HCT116 (cell line): ENCODE data around the gene TDG. TPM values are rescaled to one million over a fixed set of nuclear protein-coding genes. Genes with fewer than 3 reads are reported as not detected.

Experiments used
- ATAC-seq: fragments of 200-7000 bp; cut with Tn5 transposase; 2 replicates; pipeline ENCODE4 v1.9.1; 2020; ENCODE audit warnings: mild to moderate bottlenecking, moderate library complexity
- BruUV-seq: library from RNA; stranded (reverse); fragments of 400-500 nt; replicated peaks from 2 replicates; lab custom pipeline; 2021; lab: Mats Ljungman, UMichigan
- CTCF ChIA-PET: fragments of 300-600 bp; sonication (Branson Sonifier 250); formaldehyde crosslinking; loops from one replicate; lab custom pipeline; 2021; ENCODE audit warnings: antibody characterized with exemption; lab: Charles Lee
- POLR2A ChIA-PET: fragments of 300-600, 350-600 bp; sonication (Branson Sonifier 250); formaldehyde crosslinking; loops from one replicate; lab custom pipeline; 2021; ENCODE audit warnings: antibody characterized with exemption; lab: Charles Lee
- RAD21 ChIA-PET, 2 experiments: fragments of 300-600 bp; sonication (Branson Sonifier 250); formaldehyde crosslinking; loops; one replicate each; lab custom pipeline; 2023; ENCODE audit warnings: low total read pairs in 2 of 2; ENCODE audit not compliant: uncharacterized antibody in 2 of 2, unreplicated experiment in 2 of 2, low non-redundant PET in 1 of 2; lab: Charles Lee
- DNase-seq: peaks from one replicate; pipeline ENCODE4 v3.0.0-alpha.2; 2010; ENCODE audit warnings: low read depth, low spot score
- H2AFZ ChIP-seq: fragments of 200-600 bp; shearing (Covaris generic), sonication (generic); 2 replicates; pipeline ENCODE4 v1.6.1; 2017; ENCODE audit warnings: low read depth, mixed run types, mixed read lengths, antibody characterized with exemption, low read length; ENCODE audit not compliant: poor library complexity, severe bottlenecking
- H3K27ac ChIP-seq: 2 replicates; pipeline ENCODE4 v1.5.1; 2012; ENCODE audit warnings: low read depth, low read length
- H3K27me3 ChIP-seq: fragments of 200-600 bp; sonication (generic); 2 replicates; pipeline ENCODE4 v1.6.1; 2016; ENCODE audit warnings: mixed run types, low read length, mixed read lengths; ENCODE audit not compliant: insufficient read depth
- H3K36me3 ChIP-seq, 2 experiments: fragments of 200-500 bp in 1 of 2; fragments of 200-600 bp in 1 of 2; sonication (Bioruptor generic) in 1 of 2; sonication (generic) in 1 of 2; 2 replicates each; pipeline versions ENCODE4 v1.5.1 to v1.6.1; 2014 to 2016; ENCODE audit warnings: low read length in 2 of 2, inconsistent platforms in 1 of 2, mixed read lengths in 1 of 2, mixed run types in 1 of 2; ENCODE audit not compliant: insufficient read depth in 2 of 2, control insufficient read depth in 1 of 2
- H3K4me1 ChIP-seq, 2 experiments: fragments of 200-600 bp in 1 of 2; sonication (generic) in 1 of 2; 2 replicates each; pipeline versions ENCODE4 v1.5.1 to v1.6.1; 2012 to 2017; ENCODE audit warnings: low read length in 2 of 2, inconsistent platforms in 1 of 2, mild to moderate bottlenecking in 1 of 2, mixed read lengths in 1 of 2, mixed run types in 1 of 2, moderate library complexity in 1 of 2; ENCODE audit not compliant: insufficient read depth in 2 of 2, control insufficient read depth in 1 of 2
- H3K4me2 ChIP-seq: fragments of 200-600 bp; sonication (generic); 2 replicates; pipeline ENCODE4 v1.6.1; 2017; ENCODE audit warnings: mixed run types, low read length, mixed read lengths
- H3K4me3 ChIP-seq, 2 experiments: fragments of 200-600 bp in 1 of 2; sonication (generic) in 1 of 2; replicated peaks in 1 of 2; 2 replicates each; pipeline ENCODE4 v1.5.1; 2011 to 2016; ENCODE audit warnings: low read length in 2 of 2, control low read depth in 1 of 2, low read depth in 1 of 2, mild to moderate bottlenecking in 1 of 2, mixed read lengths in 1 of 2, mixed run types in 1 of 2
- H3K79me2 ChIP-seq: fragments of 200-600 bp; sonication (generic); 2 replicates; pipeline ENCODE4 v1.6.1; 2017; ENCODE audit warnings: mild to moderate bottlenecking, mixed run types, low read length, moderate library complexity, mixed read lengths; ENCODE audit not compliant: insufficient read depth
- H3K9ac ChIP-seq: fragments of 200-600 bp; sonication (generic); 2 replicates; pipeline ENCODE4 v1.6.1; 2016; ENCODE audit warnings: low read length, mixed read lengths
- H3K9me2 ChIP-seq: fragments of 200-600 bp; sonication (generic), shearing (Covaris generic); 2 replicates; pipeline ENCODE4 v1.6.1; 2017; ENCODE audit warnings: mixed run types, mild to moderate bottlenecking, moderate library complexity; ENCODE audit not compliant: insufficient read depth
- H3K9me3 ChIP-seq, 2 experiments: fragments of 200-500 bp in 1 of 2; fragments of 200-600 bp in 1 of 2; sonication (Bioruptor generic) in 1 of 2; sonication (generic) in 1 of 2; 2 replicates each; pipeline ENCODE4 v1.6.1; 2014 to 2017; ENCODE audit warnings: low read length in 2 of 2, mixed read lengths in 2 of 2, inconsistent platforms in 1 of 2, low read depth in 1 of 2, mild to moderate bottlenecking in 1 of 2, mixed run types in 1 of 2, moderate library complexity in 1 of 2; ENCODE audit not compliant: control insufficient read depth in 1 of 2, insufficient read depth in 1 of 2
- H4K20me1 ChIP-seq: fragments of 200-600 bp; sonication (generic), shearing (Covaris generic); 2 replicates; pipeline ENCODE4 v1.6.1; 2017; ENCODE audit warnings: mixed run types, mild to moderate bottlenecking, moderate library complexity; ENCODE audit not compliant: insufficient read depth
- ELF1 ChIP-seq: IDR thresholded peaks from 2 replicates; pipeline ENCODE4 v1.6.1; 2012; ENCODE audit warnings: low read depth, borderline replicate concordance
- FOSL1 ChIP-seq: IDR thresholded peaks from 2 replicates; pipeline ENCODE4 v1.6.1; 2012; ENCODE audit warnings: low read depth
- POLR2AphosphoS5 ChIP-seq: IDR thresholded peaks from 2 replicates; pipeline ENCODE4 v1.6.1; 2011; ENCODE audit warnings: mild to moderate bottlenecking, low read depth, low read length, moderate library complexity
- RAD21 ChIP-seq: IDR thresholded peaks from 2 replicates; pipeline ENCODE4 v1.6.1; 2012; ENCODE audit warnings: low read depth, mild to moderate bottlenecking
- SIN3A ChIP-seq: IDR thresholded peaks from 2 replicates; pipeline ENCODE4 v1.6.1; 2012; ENCODE audit warnings: low read depth
- SP1 ChIP-seq: IDR thresholded peaks from 2 replicates; pipeline ENCODE4 v1.6.1; 2012; ENCODE audit warnings: low read depth
- SRF ChIP-seq: IDR thresholded peaks from 2 replicates; pipeline ENCODE4 v1.6.1; 2012; ENCODE audit warnings: low read depth
- YY1 ChIP-seq: IDR thresholded peaks from 2 replicates; pipeline ENCODE4 v1.6.1; 2011; ENCODE audit warnings: low read length, low read depth, moderate library complexity, mild to moderate bottlenecking; ENCODE audit not compliant: insufficient replicate concordance; ENCODE audit errors: extremely low read depth
- intact Hi-C: fragments of 100-400 bp; cut with micrococcal nuclease; formaldehyde crosslinking; loops from 2 replicates; pipeline ENCODE4 v1.10.0; 2022
- total RNA-seq: library from RNA; stranded (reverse); gene quantifications from one replicate; pipeline ENCODE4 v1.2.1, GENCODE V29; 2021; ENCODE audit not compliant: unreplicated experiment
- TF ChIP-seq, protein P1 (sequence below): IDR thresholded peaks from 2 replicates; pipeline ENCODE4 v1.6.1; 2011; ENCODE audit warnings: mild to moderate bottlenecking, low read length, moderate library complexity; ENCODE audit not compliant: insufficient replicate concordance; ENCODE audit errors: extremely low read depth
- TF ChIP-seq, protein P2 (sequence below): IDR thresholded peaks from 2 replicates; pipeline ENCODE4 v1.6.1; 2012

The TDG gene
- total RNA-seq, 1 experiment from 2014 or later: 23.9 TPM

DNA sequence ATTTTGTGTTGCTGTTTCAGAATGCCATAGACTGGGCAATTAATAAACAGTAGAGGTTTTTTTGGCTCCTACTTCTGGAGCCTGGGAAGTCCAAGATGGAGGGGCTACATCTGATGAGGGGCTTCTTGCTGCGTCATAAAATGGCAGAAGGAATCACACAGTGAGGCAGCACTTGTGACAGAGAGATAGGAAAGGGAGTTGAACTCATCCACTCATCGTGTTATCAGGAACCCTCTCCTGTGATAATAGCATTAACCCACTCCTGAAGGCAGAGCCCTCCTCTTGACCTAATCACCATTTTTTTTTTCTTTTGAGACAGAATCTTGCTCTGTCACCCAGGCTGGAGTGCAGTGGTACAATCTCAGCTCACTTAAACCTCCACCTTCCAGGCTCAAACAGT, 9.7 kb downstream of the TDG start:
- Histone ChIP-seq H3K27me3 (no peaks in the 10 kb centered on the region), H3K27ac (no peak overlapping the region), H3K9me3 (no peaks in the 10 kb centered on the region), H3K4me2 (no peak overlapping the region), H3K4me1 (no peaks in the 10 kb centered on the region), H3K79me2 (peaks cover 88% of the 10 kb centered on the region), H3K9ac (no peak overlapping the region), H3K9me2 (no peaks in the 10 kb centered on the region), H3K4me3 (no peak overlapping the region), H4K20me1 (no peaks in the 10 kb centered on the region), H3K36me3 (peaks cover 12 to 34% of the 10 kb centered on the region in 2 experiments; a peak in 3 of 4 replicates), H2AFZ (no peak overlapping the region)
- RAD21 ChIA-PET: no interaction called here
- TF ChIP-seq, protein P1, sequence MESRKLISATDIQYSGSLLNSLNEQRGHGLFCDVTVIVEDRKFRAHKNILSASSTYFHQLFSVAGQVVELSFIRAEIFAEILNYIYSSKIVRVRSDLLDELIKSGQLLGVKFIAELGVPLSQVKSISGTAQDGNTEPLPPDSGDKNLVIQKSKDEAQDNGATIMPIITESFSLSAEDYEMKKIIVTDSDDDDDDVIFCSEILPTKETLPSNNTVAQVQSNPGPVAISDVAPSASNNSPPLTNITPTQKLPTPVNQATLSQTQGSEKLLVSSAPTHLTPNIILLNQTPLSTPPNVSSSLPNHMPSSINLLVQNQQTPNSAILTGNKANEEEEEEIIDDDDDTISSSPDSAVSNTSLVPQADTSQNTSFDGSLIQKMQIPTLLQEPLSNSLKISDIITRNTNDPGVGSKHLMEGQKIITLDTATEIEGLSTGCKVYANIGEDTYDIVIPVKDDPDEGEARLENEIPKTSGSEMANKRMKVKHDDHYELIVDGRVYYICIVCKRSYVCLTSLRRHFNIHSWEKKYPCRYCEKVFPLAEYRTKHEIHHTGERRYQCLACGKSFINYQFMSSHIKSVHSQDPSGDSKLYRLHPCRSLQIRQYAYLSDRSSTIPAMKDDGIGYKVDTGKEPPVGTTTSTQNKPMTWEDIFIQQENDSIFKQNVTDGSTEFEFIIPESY: no peak
- intact Hi-C loops: no loop called here
- BruUV-seq: no TSS peak
- no peak for ATAC-seq
- POLR2A ChIA-PET: interaction anchor here (1.7 kb wide), 1 partner anchor 10 kb away, joined by 3 read pairs; the partner anchor contains the start of gene TDG
- DNase-seq: no peak
- CTCF ChIA-PET: no interaction called here

DNA sequence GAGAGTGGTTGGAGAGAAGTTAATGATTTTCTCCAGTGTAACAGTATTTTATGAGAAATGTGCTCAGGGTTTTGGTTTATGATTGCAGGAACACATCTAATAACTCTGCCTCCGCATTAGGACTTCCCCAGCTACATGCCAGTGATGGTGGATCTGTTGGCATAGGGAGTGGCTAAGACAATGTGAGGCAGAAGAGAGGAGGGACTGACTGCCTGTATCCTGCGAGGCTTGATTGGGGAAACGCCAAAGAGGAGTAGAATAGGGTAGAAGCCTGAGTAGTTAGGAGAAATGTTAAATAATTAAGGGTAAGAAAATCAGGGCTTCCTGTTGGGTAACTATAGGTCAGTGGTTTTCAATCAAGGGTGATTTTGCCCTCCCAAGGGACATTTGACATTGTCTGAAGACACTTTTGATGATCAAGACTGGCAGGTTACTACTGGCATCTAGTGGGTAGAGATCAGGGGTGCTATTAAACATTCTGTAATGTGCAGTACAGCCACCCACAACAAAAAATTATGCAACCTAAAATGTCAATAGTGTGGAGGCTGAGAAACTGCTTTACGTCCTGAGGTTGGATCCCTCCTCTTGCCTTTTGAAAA, 12.8 kb downstream of the TDG start:
- no peak for ATAC-seq
- H3K4me3 ChIP-seq: no peak overlapping the region
- H3K9ac ChIP-seq: no peak overlapping the region
- ChIA-PET CTCF (no interaction called here), POLR2A (no interaction called here), RAD21 (no interaction called here)
- H3K9me3 ChIP-seq: no peaks in the 10 kb centered on the region
- TF ChIP-seq ELF1: no peak
- no peak for TF ChIP-seq POLR2AphosphoS5
- no peak for TF ChIP-seq SRF
- no peak for TF ChIP-seq YY1
- no peak for TF ChIP-seq SP1
- TF ChIP-seq, protein P2, sequence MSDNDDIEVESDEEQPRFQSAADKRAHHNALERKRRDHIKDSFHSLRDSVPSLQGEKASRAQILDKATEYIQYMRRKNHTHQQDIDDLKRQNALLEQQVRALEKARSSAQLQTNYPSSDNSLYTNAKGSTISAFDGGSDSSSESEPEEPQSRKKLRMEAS: no peak
- TF ChIP-seq SIN3A: no peak
- TF ChIP-seq FOSL1: no peak
- TF ChIP-seq RAD21: no peak
- TF ChIP-seq, protein P1: no peak
- intact Hi-C loops: no loop called here
- no peaks in the 10 kb centered on the region for H3K9me2 ChIP-seq
- no peak for DNase-seq
- H3K79me2 ChIP-seq: peaks cover 58% of the 10 kb centered on the region
- H4K20me1 ChIP-seq: no peaks in the 10 kb centered on the region
- no peak overlapping the region for H2AFZ ChIP-seq
- H3K27ac ChIP-seq: no peak overlapping the region
- H3K36me3 ChIP-seq: peaks cover 27 to 45% of the 10 kb centered on the region in 2 experiments
- H3K27me3 ChIP-seq: no peaks in the 10 kb centered on the region
- H3K4me2 ChIP-seq: no peak overlapping the region
- BruUV-seq: no TSS peak
- H3K4me1 ChIP-seq: no peaks in the 10 kb centered on the region
